Right ventricle myocardium inferior (tissue), 1 donor: ENCODE measurements around the gene USF1. TPM values are rescaled to one million over a fixed set of nuclear protein-coding genes. Genes with fewer than 3 reads are reported as not detected.
"Not testable (repeated sequence)": the region's sequence is repeated elsewhere in the genome, so short reads cannot be mapped to it uniquely, and the experiment has no call there.

Experiments
- ATAC-seq: fragments of 200-7000 bp; cut with Tn5 transposase; one replicate; pipeline ENCODE4 v1.9.1; 2020; ENCODE audit warnings: mild to moderate bottlenecking, moderate library complexity
- DNase-seq: peaks from one replicate; pipeline ENCODE4 v3.0.0; 2021; ENCODE audit errors: missing footprints
- intact Hi-C: fragments of 100-400 bp; cut with DNase I; formaldehyde crosslinking; loops from one replicate; pipeline ENCODE4 v1.11.0; 2022
- total RNA-seq: library from RNA; stranded (reverse); fragmentation: NEBNext Ultra II Directional; extraction: Animal tissue kit (Norgen Biotek cat#: 25700); gene quantifications from one replicate; pipeline ENCODE4 v1.2.1, GENCODE V29; 2021
- donor health status: DM: no; HTN: yes; CAD: no; lungs with severe emphysema.

The USF1 gene
- total RNA-seq, 1 donor from 2014 or later = 33.7 TPM

- DNase-seq, intact Hi-C loops, ATAC-seq: not testable (repeated sequence)
Observed at GRCh38 chr1:161026954-161027353, 18.8 kb downstream of the USF1 start.

GRCh38 chr1:161022432-161022831 lies 23.3 kb downstream of the USF1 start:
- ATAC-seq, intact Hi-C loops, DNase-seq: not testable (repeated sequence)

DNA sequence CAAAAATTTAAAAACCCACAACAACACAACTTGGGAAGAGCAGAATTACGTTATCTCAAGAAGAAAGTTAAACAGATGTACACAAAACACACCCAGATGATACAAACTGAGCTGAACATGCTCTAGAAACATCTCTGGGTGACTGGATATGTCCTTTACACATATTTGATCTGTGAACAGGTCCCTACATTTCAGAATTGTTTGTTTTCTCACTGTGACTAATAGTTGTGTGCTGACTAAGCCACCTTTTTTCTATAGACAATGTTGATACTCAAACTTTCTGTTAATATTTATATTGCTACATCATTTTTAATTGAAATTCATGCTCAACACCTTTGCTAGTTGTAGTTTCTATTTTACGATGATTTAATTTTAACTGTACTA lies 23.8 kb downstream of the USF1 start:
- DNase-seq = no peak
- intact Hi-C loops = no loop called here
- no peak for ATAC-seq

DNA sequence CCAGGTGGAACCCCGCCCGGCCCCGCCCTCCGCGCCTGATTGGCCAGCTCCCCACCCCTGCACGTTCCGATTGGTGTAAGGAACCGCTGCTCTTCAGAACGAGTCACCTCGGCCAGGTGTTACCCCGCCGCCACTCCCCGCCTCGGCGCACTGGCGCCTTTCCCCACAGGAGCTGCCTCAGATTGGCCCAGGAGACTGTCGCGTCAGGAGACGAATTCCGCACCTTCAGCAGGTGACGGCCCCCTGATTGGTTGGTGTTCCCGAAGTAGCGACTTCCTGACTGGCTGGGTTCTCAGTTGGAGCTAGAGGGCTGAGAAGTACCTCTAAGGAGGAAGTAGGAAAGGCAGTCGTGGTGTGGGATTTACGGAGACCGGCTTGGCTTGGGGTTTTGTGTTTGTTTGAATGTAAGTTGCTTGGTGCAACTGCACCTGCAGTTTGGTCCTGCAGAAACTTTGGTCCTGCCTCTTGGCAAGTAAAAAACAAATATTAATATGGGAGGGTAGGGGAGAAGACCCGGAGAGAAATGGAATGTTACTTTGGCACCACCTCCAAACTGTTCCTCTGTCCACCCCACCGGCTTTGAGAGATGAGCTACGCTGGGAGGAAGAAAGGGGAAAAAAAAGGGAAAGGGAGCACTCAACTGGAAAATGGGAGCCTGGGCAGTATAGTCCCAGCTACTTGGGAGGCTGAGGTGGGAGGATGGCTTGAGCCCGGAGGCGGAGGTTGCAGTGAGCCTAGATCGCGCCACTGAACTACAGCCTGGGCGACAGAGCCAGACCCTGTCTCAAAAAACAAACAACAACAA lies 24.4 kb downstream of the USF1 start:
- ATAC-seq (peak; percentile 82), DNase-seq (peak; percentile 90)
- intact Hi-C loops = no loop called here

- intact Hi-C loops = no loop called here
- DNase-seq (no peak), ATAC-seq (peak; percentile 71)
Observed at GRCh38 chr1:161020509-161021164, 25.1 kb downstream of the USF1 start, which contains the start of gene F11R. Gene F11R (minus strand): TSS chr1:161021152. CDS start chr1:161021073, 79 bp downstream.

DNA sequence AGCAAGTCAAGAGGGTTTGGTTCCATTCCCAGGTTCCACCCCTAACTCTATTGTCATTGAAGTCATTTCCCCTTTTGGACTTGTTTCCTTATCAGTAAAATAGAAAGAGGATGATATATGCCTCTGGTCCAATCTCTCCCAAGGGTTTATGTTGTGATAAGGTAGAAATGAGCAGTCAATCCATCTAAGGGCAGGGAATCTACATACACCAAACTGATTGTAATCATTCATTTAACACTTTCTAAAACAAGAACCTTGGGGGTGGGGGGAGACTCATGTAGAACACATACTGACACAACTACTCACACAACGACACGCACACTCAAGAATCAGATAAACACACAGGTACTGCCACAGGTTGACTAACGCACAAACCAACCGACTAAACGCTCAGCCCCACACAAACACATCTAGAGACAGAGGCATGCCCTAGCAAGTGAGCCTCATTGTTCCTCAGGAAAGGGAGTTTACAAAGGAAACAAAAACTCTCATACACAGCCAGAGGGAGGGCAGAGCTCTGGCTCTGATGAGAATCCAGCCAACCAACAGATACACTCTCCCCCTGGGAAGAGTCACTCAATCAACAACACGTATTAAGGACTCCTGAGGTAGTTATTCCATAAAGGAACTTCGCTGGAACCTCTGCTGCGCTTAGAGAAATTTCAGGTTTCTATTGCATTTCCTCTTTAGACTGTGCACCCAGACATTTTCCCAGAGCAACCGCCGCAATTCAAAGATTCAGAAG lies 25.9 kb downstream of the USF1 start:
- peak; percentile 43 for ATAC-seq
- intact Hi-C loops = no loop called here

GRCh38 chr1:161019111-161019660 lies 26.6 kb downstream of the USF1 start:
- DNase-seq, intact Hi-C loops, ATAC-seq: not testable (repeated sequence)

More for the DNA sequence above, 25.9 kb downstream of the USF1 start:
- no peak for DNase-seq

DNA sequence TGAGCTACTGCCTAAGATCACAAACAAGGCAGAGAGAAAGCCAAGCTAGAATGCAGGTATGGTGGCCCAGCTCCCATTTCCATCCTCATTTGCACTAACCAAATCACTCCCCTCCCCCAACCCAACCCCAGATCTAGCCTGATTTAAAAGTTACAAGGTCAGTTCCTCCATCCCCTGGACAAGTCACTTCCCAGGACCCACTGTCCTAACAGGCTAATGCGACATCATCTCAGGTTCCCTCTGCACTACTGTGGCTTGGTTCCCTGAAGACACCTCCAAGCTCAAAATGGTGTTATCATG lies 27.2 kb downstream of the USF1 start:
- no peak for ATAC-seq
- DNase-seq = no peak
- intact Hi-C loops = no loop called here

DNA sequence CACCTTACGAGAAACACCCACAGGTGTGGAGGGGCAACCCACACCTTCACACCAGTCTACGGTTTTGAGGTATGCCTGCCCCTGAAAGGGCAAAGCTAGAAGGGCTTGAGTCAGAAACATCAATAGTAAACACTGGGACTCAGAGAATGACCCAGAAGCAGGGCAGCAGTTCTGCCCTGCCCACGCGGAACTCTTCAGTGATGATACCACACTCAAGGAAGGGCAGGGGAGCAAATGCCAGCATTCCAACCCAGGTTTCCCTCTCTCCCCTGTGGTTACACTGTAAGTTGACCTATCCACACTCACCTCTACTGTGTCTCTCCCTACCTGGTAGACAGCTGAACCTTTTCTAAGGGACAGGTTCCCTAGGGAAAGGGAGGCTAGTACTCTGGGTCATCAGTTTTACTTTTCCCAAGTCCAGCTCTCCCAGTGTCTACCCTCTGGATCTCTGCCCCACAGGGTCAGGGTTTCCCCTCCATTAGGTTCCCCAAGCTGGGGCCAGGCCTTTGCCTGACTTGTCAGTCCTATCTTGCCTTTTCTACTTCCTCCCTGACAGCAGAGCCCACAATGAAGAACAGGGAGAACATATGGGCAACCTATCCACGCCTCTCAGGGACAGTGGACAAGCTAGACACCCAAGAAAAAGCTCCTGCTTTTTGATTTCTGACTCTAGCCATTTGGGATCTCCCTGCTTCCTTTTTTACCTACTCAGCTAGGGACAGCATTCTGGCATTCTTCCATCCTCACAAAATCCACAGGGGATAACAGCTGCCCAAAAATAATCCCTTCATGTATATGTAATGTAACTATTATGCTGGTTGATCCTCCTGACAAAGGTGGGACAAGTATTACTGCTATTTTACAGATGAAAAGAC lies 27.8 kb downstream of the USF1 start:
- no peak for DNase-seq

GRCh38 chr1:161017181-161017580 lies 28.6 kb downstream of the USF1 start:
- DNase-seq, intact Hi-C loops, ATAC-seq: not testable (repeated sequence)

More for the DNA sequence above, 27.8 kb downstream of the USF1 start:
- ATAC-seq = no peak
- intact Hi-C loops = no loop called here

- DNase-seq, intact Hi-C loops, ATAC-seq: not testable (repeated sequence)
Observed at GRCh38 chr1:161016683-161017082, 29.1 kb downstream of the USF1 start.

GRCh38 chr1:161013488-161014230 lies 32.1 kb downstream of the USF1 start:
- peak; percentile 96 for ATAC-seq
- DNase-seq = peak; percentile 92
- intact Hi-C loops = no loop called here

DNA sequence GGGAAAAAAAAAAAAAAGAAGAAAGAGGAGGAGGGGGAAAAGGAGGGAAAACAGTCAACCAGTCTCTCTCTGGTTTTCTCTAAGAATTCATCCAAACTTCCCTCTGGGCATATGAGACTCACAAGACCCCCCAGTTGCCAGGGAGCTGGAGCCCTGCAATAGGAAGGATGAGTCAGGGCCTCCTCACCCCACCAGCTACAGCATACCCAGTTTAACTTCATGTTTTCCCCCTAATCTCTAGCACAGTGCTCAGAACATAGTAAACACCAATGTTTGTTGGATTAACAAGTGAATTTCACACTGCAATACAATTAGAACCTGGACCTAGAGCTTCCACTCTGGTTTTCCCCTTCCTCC lies 32.7 kb downstream of the USF1 start:
- intact Hi-C loops = no loop called here
- ATAC-seq (no peak), DNase-seq (no peak)

- no peak for ATAC-seq
- DNase-seq = no peak
- intact Hi-C loops = no loop called here
Observed at GRCh38 chr1:161012420-161012819, 33.4 kb downstream of the USF1 start.

DNA sequence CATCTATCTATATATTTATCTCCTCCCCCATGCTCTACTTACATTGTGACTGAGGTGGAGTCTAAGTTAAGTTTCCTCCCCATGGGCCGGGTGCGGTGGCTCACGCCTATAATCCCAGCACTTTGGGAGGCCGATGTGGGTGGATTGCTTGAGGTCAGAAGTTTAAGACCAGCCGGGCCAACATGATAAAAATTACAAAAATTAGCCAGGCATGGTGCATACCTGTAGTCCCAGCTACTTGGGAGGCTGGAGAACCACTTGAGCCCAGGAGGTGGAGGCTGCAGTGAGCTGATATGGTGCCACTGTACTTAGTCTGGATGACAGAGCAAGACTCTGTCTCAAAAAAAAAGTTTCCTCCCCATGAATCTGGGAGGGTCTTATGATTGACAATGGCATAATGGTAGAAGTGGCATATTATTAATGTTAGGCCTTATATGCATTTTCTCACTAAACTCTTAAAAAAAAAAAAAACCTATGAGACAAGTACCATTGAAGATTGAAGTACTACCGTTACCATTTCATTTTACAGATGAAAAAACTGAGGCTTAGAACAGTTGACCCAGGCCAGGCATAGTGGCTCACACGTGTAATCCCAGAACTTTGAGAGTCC lies 36.1 kb downstream of the USF1 start:
- DNase-seq (no peak), ATAC-seq (no peak)
- intact Hi-C loops = no loop called here

DNA sequence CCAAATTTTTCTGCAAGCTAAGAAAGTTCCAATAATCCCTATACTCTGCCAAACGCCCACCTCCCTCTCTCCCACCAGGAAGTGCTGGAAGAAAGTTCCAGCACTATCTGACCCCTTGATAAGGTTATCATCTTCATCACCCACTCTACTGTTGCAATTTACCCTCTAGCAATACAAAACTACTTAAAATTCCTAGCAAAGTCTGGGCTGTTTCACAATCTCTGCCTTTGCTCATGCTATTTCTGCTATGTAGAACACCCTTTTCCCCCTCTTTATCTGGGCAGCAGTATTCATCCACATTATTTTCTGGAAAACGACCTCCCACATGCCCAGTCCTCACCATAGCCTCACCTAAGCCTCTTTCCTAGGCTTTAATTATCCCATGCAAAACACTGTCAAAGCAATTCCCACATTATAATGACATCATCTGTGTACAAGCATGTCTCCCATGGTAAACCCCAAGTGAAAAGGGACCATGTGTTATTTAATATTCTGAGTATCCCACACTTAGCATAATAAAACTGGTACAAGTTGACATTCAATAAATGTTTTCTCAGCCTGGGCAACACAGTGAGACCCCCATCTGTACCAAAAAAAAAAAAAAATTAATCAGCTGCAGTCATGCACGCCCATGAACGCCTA lies 36.8 kb downstream of the USF1 start:
- ATAC-seq (no peak), DNase-seq (no peak)
- intact Hi-C loops = no loop called here

GRCh38 chr1:161007369-161007768 lies 38.4 kb downstream of the USF1 start:
- ATAC-seq = no peak
- intact Hi-C loops = no loop called here
- DNase-seq = no peak
